ENCODE data around the gene MTCH1.

DNA sequence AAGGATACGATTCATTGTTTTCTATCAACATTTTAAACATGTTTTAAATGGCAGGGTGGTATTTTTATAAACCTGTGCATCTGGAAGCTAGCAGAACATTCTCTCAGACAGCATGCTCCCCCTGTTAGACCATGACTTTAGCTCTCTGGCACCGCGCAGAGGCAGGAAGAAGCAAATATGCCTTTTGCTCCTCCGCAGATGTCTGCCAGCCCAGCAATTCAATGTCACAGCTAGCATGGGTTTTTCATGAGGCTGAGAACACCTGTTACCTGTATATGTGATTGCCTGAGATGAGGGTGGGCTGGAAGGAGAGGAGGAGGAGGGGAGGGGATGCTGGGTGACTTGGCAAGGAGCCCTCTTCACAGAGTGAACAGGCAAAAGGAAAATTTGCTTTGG, 6.7 kb downstream of the MTCH1 start:
- TF ChIP-seq POLR2A (IDR thresholded peaks at IDR 0.05; ENCODE audit: low read length) = no peak
- TF ChIP-seq GATA1 (IDR thresholded peaks at IDR 0.05; ENCODE audit: low read depth, low read length) = no peak
